Measurements from ENCODE around the gene PLLP.

PLLP gene

GRCh38 chr16:57213462-57213861 is 71.0 kb downstream of the PLLP start:
- no peak for DNase-seq

GRCh38 chr16:57209780-57210179 is 74.7 kb downstream of the PLLP start:
- DNase-seq = no peak

- no peak for DNase-seq
Measured at GRCh38 chr16:57208926-57209325, 75.5 kb downstream of the PLLP start.

All from hippocampal formation (tissue), 2 donors.